IMR-90 (cell line): ENCODE data around the gene SPON1. TPM values are rescaled to one million over a fixed set of nuclear protein-coding genes. Genes with fewer than 3 reads are reported as not detected.

Experiments used
- ATAC-seq: fragments of 200-7000 bp; cut with Tn5 transposase; 2 replicates; pipeline ENCODE4 v1.9.1; 2020; ENCODE audit warnings: low read depth, mild to moderate bottlenecking, moderate library complexity
- BruUV-seq: library from RNA; stranded (reverse); fragments of 400-500 nt; replicated peaks from 2 replicates; lab custom pipeline; 2021; lab: Mats Ljungman, UMichigan
- CTCF ChIA-PET: fragments of 300-600 bp; formaldehyde crosslinking; extraction: SDS; loops from one replicate; lab custom pipeline; 2021; ENCODE audit warnings: antibody characterized with exemption; lab: Yijun Ruan, JAX
- POLR2A ChIA-PET: fragments of 300-600 bp; sonication (Branson Sonifier 250); formaldehyde crosslinking; loops from one replicate; lab custom pipeline; 2022; ENCODE audit warnings: antibody characterized with exemption; ENCODE audit not compliant: unreplicated experiment; lab: Charles Lee
- DNase-seq: peaks from one replicate; pipeline ENCODE4 v3.0.0; 2013
- H2AFZ ChIP-seq: replicated peaks from 2 replicates; pipeline ENCODE3; 2013; ENCODE audit warnings: low read length, mild to moderate bottlenecking; ENCODE audit not compliant: poor library complexity
- H2AK5ac ChIP-seq: 2 replicates; pipeline ENCODE4 v1.6.1; 2013; ENCODE audit warnings: low read depth, low read length, inconsistent platforms
- H2AK9ac ChIP-seq: replicated peaks from 2 replicates; pipeline ENCODE3; 2013; ENCODE audit warnings: mild to moderate bottlenecking, low read depth, low read length, moderate library complexity; ENCODE audit not compliant: poor library complexity
- H2BK120ac ChIP-seq: 2 replicates; pipeline ENCODE4 v1.6.1; 2013; ENCODE audit warnings: low read depth, low read length, inconsistent platforms
- H2BK15ac ChIP-seq: 3 replicates; pipeline ENCODE4 v1.6.1; 2013; ENCODE audit warnings: low read depth, low read length, inconsistent platforms
- H2BK20ac ChIP-seq: 2 replicates; pipeline ENCODE4 v1.6.1; 2013; ENCODE audit warnings: low read depth, mild to moderate bottlenecking, inconsistent platforms, low read length, moderate library complexity
- H2BK5ac ChIP-seq: 2 replicates; pipeline ENCODE4 v1.6.1; 2013; ENCODE audit warnings: mild to moderate bottlenecking, low read depth, low read length, inconsistent platforms; ENCODE audit not compliant: poor library complexity, severe bottlenecking
- H3K14ac ChIP-seq: replicated peaks from 2 replicates; pipeline ENCODE4 v1.6.1; 2013; ENCODE audit warnings: low read depth, low read length, inconsistent platforms
- H3K18ac ChIP-seq: 2 replicates; pipeline ENCODE4 v1.6.1; 2013; ENCODE audit warnings: low read depth, low read length, control low read depth
- H3K23ac ChIP-seq: 2 replicates; pipeline ENCODE4 v1.6.1; 2013; ENCODE audit warnings: low read depth, low read length, inconsistent platforms
- H3K27ac ChIP-seq: 2 replicates; pipeline ENCODE4 v1.5.1; 2013; ENCODE audit warnings: mild to moderate bottlenecking, control low read depth, low read length; ENCODE audit not compliant: insufficient read depth
- H3K27me3 ChIP-seq: 2 replicates; pipeline ENCODE4 v1.6.1; 2013; ENCODE audit warnings: low read length; ENCODE audit not compliant: control insufficient read depth, insufficient read depth
- H3K36me3 ChIP-seq: 2 replicates; pipeline ENCODE4 v1.6.1; 2013; ENCODE audit warnings: low read length, mixed read lengths; ENCODE audit not compliant: control insufficient read depth, insufficient read depth
- H3K4ac ChIP-seq: 2 replicates; pipeline ENCODE4 v1.6.1; 2013; ENCODE audit warnings: low read depth, low read length, inconsistent platforms
- H3K4me1 ChIP-seq: 2 replicates; pipeline ENCODE4 v1.6.1; 2013; ENCODE audit warnings: low read length, mixed read lengths; ENCODE audit not compliant: control insufficient read depth, insufficient read depth
- H3K4me2 ChIP-seq: 2 replicates; pipeline ENCODE4 v1.6.1; 2013; ENCODE audit warnings: low read depth, mild to moderate bottlenecking, control low read depth, low read length, moderate library complexity
- H3K4me3 ChIP-seq: 2 replicates; pipeline ENCODE4 v1.5.1; 2013; ENCODE audit warnings: low read depth, mild to moderate bottlenecking, control low read depth, low read length, moderate library complexity; ENCODE audit not compliant: insufficient read depth
- H3K56ac ChIP-seq: 2 replicates; pipeline ENCODE4 v1.6.1; 2013; ENCODE audit warnings: low read length, inconsistent platforms; ENCODE audit not compliant: insufficient read depth; ENCODE audit errors: extremely low read depth
- H3K79me1 ChIP-seq, 2 experiments: 2 replicates each; pipeline ENCODE4 v1.6.1; 2013; ENCODE audit warnings: low read length in 2 of 2, inconsistent platforms in 1 of 2, low read depth in 1 of 2
- H3K9ac ChIP-seq: 2 replicates; pipeline ENCODE4 v1.6.1; 2013; ENCODE audit warnings: low read depth, low read length, control low read depth
- H3K9me1 ChIP-seq: 2 replicates; pipeline ENCODE4 v1.6.1; 2013; ENCODE audit warnings: low read length, inconsistent platforms; ENCODE audit not compliant: insufficient read depth
- H3K9me3 ChIP-seq: 2 replicates; pipeline ENCODE4 v1.6.1; 2013; ENCODE audit warnings: low read length; ENCODE audit not compliant: control insufficient read depth, insufficient read depth
- H4K20me1 ChIP-seq: 2 replicates; pipeline ENCODE4 v1.6.1; 2013; ENCODE audit warnings: low read length, inconsistent platforms; ENCODE audit not compliant: insufficient read depth
- H4K5ac ChIP-seq: 2 replicates; pipeline ENCODE4 v1.6.1; 2013; ENCODE audit warnings: mild to moderate bottlenecking, low read depth, low read length, control low read depth
- H4K8ac ChIP-seq, 2 experiments: 2 replicates each; pipeline ENCODE4 v1.6.1; 2013; ENCODE audit warnings: low read depth in 2 of 2, low read length in 2 of 2, control low read depth in 1 of 2, inconsistent platforms in 1 of 2
- H4K91ac ChIP-seq: 2 replicates; pipeline ENCODE4 v1.6.1; 2013; ENCODE audit warnings: low read depth, low read length, inconsistent platforms; ENCODE audit not compliant: insufficient read depth
- BHLHE40 ChIP-seq: fragments of 150-350 bp; IDR thresholded peaks from 2 replicates; pipeline ENCODE4 v1.6.1; 2016; ENCODE audit warnings: mild to moderate bottlenecking, low read depth, low read length
- CEBPB ChIP-seq: IDR thresholded peaks from 2 replicates; pipeline ENCODE4 v1.6.1; 2012; ENCODE audit warnings: low read depth, low read length, improper control_type of control experiment
- CHD1 ChIP-seq: IDR thresholded peaks from 2 replicates; pipeline ENCODE4 v1.6.1; 2012; ENCODE audit warnings: low read depth, low read length, improper control_type of control experiment
- CTCF ChIP-seq: conservative IDR thresholded peaks from 2 replicates; pipeline ENCODE4 v1.5.1; 2012; ENCODE audit warnings: mild to moderate bottlenecking, low read depth, low read length, improper control_type of control experiment
- ELK1 ChIP-seq: fragments of 150-350 bp; IDR thresholded peaks from 2 replicates; pipeline ENCODE4 v1.6.1; 2016; ENCODE audit warnings: low read depth, mild to moderate bottlenecking, low read length, moderate library complexity, borderline replicate concordance
- FOS ChIP-seq: fragments of 150-350 bp; IDR thresholded peaks from 2 replicates; pipeline ENCODE4 v1.6.1; 2016; ENCODE audit warnings: low read depth, low read length
- MAFK ChIP-seq: IDR thresholded peaks from 2 replicates; pipeline ENCODE4 v1.6.1; 2012; ENCODE audit warnings: low read depth, low read length, improper control_type of control experiment
- MAZ ChIP-seq: IDR thresholded peaks from 2 replicates; pipeline ENCODE4 v1.6.1; 2012; ENCODE audit warnings: low read depth, mild to moderate bottlenecking, low read length, improper control_type of control experiment, moderate library complexity, borderline replicate concordance
- MXI1 ChIP-seq: IDR thresholded peaks from 2 replicates; pipeline ENCODE4 v1.6.1; 2012; ENCODE audit warnings: low read depth, mild to moderate bottlenecking, low read length, moderate library complexity, borderline replicate concordance
- NFE2L2 ChIP-seq: fragments of 150-350 bp; IDR thresholded peaks from 2 replicates; pipeline ENCODE4 v1.6.1; 2016; ENCODE audit warnings: low read depth, mild to moderate bottlenecking, low read length
- RCOR1 ChIP-seq: IDR thresholded peaks from 2 replicates; pipeline ENCODE4 v1.6.1; 2012; ENCODE audit warnings: mild to moderate bottlenecking, low read length, improper control_type of control experiment; ENCODE audit not compliant: insufficient replicate concordance
- RFX5 ChIP-seq: IDR thresholded peaks from 2 replicates; pipeline ENCODE4 v1.8.0; 2012; ENCODE audit warnings: low read depth, mild to moderate bottlenecking, low read length, moderate library complexity
- SMC3 ChIP-seq: fragments of 150-350 bp; IDR thresholded peaks from 2 replicates; pipeline ENCODE4 v1.6.1; 2016; ENCODE audit warnings: low read depth, mild to moderate bottlenecking, antibody characterized with exemption, low read length, moderate library complexity
- WGBS, 2 experiments: methylation state at CpG; one replicate each; pipeline versions ENCODE4 v1.1.5 to v1.1.7; 2013; ENCODE audit warnings: missing lambda C conversion rate in 2 of 2; ENCODE audit not compliant: insufficient read length in 1 of 2; ENCODE audit errors: extremely low coverage in 2 of 2; 5-methylcytosine and 5-hydroxymethylcytosine counted together
- dilution Hi-C: fragments of 300-500 bp; cut with HindIII; formaldehyde crosslinking; loops from one replicate; pipeline ENCODE4 v1.14.3; 2018; ENCODE audit warnings: low sequenced_read_pairs; ENCODE audit not compliant: unreplicated experiment
- in situ Hi-C: fragments of 300-500 bp; cut with MboI; formaldehyde crosslinking; loops from 3 replicates; pipeline ENCODE4 v1.14.3; 2019; ENCODE audit warnings: low sequenced_read_pairs, inconsistent platforms, mixed read lengths
- intact Hi-C: fragments of 100-400 bp; cut with micrococcal nuclease; formaldehyde crosslinking; loops from 2 replicates; pipeline ENCODE4 v1.10.0; 2022
- polyA plus RNA-seq, 3 experiments: library from polyadenylated mRNA; depleted of rRNA; stranded (reverse); fragments of >200 nt; gene quantifications; 2 replicates each; pipeline ENCODE4 v1.2.3, GENCODE V29; 2012; ENCODE audit warnings: low replicate concordance in 1 of 3
- total RNA-seq: library from RNA; depleted of rRNA; stranded (reverse); fragments of >200 nt; gene quantifications from 2 replicates; pipeline ENCODE4 v1.2.3, GENCODE V29; 2012

Gene SPON1
- total and polyA plus RNA-seq, 2 of the 4 experiments (the other 2 are of a cell fraction), result 0.62 to 0.72 TPM

- Histone ChIP-seq H4K91ac (no peak overlapping the region), H4K8ac (no peak overlapping the region; a peak in 1 of 4 replicates), H2AK9ac (no peak overlapping the region), H3K18ac (no peak overlapping the region), H3K27me3 (no peaks in the 10 kb centered on the region; the same call in 1 of the 2 replicates), H2BK5ac (no peak overlapping the region), H3K27ac (no peak overlapping the region), H3K4me1 (peaks cover 2% of the 10 kb centered on the region; the same call in 1 of the 2 replicates), H4K5ac (no peak overlapping the region), H3K56ac (no peak overlapping the region), H3K4me2 (no peak overlapping the region), H3K9me3 (no peaks in the 10 kb centered on the region), H3K9me1 (peaks cover 4% of the 10 kb centered on the region; the same call in 1 of the 2 replicates), H3K4ac (no peak overlapping the region), H3K14ac (0 out of 2 replicates have a peak overlapping the region, but pooled peaks have one; percentile 48), H4K20me1 (no peaks in the 10 kb centered on the region), H2BK120ac (no peak overlapping the region), H3K9ac (no peak overlapping the region), H3K23ac (peak overlapping the region; percentile 42; the same call in 1 of the 2 replicates), H2AFZ (no peak overlapping the region), H3K79me1 (no peaks in the 10 kb centered on the region), H2BK20ac (no peak overlapping the region), H3K36me3 (no peaks in the 10 kb centered on the region), H3K4me3 (no peak overlapping the region), H2AK5ac (no peak overlapping the region), H2BK15ac (no peak overlapping the region)
- 83% methylated on average over 2 of the region's 8 CpGs; no CpG with 5 or more reads in 1 of the 2 experiments for WGBS, 2 experiments
- CTCF ChIA-PET, result no interaction called here
- DNase-seq (no peak), ATAC-seq (no peak)
- in situ Hi-C loops (no loop called here), dilution Hi-C loops (no loop called here), intact Hi-C loops (no loop called here)
- POLR2A ChIA-PET, result no interaction called here
- no TSS peak for BruUV-seq
- no peak for TF ChIP-seq FOS
- TF ChIP-seq RFX5, result no peak
- TF ChIP-seq BHLHE40, result no peak
- no peak for TF ChIP-seq CTCF
- no peak for TF ChIP-seq ELK1
- no peak for TF ChIP-seq CEBPB
- no peak for TF ChIP-seq MXI1
- TF ChIP-seq MAZ, result no peak
- no peak for TF ChIP-seq SMC3
- TF ChIP-seq RCOR1, result no peak
- no peak for TF ChIP-seq MAFK
- no peak for TF ChIP-seq NFE2L2
- TF ChIP-seq CHD1, result no peak
These were observed 22.3 kb upstream of the SPON1 start for GRCh38 chr11:13939961-13940906.
